Superior temporal gyrus (tissue), 1 donor: Measurements from ENCODE around the gene KREMEN2.

ENCODE experiments used
- DNase-seq: peaks from one replicate; pipeline ENCODE4 v3.0.0-alpha.2; 2016; ENCODE audit errors: extremely low spot score

KREMEN2 gene

DNA sequence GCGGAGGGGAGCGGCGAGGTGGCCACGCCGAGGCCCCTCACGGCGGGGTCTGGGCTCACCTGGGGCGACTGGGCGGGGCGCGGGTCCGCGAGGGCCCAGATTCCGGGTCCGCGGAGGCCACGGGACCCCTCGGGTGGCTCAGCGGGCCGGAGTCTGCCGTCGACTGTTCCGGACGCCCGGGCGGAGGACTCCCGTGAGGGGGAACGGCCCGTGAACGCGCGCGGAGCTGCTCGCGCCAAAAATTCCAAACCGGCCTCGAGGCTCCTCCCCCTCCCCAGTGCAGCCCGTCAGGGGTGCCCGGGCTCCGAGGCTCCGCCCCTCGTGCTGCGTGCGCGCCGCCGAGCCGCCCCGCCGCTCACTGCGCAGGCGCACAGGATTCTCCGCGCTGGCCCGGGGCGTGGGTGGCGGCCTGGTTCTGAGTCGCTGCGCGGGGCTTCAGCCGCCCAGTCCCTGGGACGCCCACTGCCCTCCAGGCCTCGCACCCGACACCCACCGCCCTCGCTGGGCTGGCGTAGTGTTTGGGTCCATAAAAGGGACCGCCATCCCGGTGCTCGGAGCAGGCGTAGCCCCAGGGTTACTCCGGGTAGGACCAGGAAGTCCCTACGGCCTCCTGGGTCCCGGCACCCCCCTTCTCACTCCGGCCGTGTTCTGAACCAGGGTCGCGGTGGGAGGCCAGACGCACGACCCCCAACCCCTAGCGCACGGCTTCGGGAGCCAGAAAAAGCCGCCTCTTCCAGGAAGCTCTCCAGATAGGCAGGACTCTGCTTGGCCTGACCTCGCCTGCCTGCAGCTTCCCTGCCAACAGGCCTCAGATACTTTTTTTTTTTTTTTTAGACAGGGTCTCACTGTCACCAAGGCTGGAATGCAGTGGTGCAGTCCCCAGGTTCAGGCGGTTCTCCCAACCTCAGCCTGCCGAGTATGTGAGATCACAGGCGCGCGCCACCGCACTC, 16.4 kb downstream of the KREMEN2 start, which contains the start of gene PKMYT1:
Gene PKMYT1, minus strand, starts transcription at position 220 of the 950 bp plus-strand sequence. CDS start 789 bp downstream, outside the sequence.
- peak; percentile 89 for DNase-seq

DNA sequence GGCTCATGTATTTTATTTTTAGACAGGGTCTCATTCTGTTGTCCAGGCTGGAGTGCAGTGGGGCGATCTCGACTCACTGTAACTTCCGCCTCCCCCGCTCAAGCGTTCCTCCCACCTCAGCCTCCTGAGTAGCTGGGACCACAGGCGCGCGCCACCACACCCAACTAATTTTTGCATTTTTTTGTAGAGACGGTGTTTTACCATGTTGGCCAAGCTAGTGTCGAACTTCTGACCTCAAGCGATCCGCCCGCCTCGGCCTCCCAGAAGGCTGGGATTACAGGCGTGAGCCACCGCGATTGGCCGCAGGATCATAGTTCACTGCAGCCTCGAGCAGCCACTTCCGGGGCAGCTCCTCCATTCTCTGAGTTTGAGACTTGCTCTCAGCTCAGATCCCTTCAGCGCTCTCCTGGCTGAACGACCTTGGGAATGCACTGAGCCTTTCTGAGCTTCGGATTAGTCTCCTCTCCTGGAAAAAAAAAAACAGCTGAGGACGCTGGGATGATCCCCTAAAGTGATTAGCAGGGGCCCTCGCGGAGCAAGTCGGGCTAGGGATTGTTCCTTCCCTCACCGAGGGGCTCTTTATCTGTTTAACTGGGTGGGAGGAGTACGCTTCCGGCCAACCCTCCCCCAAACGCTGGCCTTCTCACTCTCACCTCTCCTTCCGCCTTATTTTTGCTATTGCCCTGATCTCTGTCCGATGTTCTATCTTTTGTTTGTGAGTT, 17.3 kb downstream of the KREMEN2 start:
- no peak for DNase-seq

DNA sequence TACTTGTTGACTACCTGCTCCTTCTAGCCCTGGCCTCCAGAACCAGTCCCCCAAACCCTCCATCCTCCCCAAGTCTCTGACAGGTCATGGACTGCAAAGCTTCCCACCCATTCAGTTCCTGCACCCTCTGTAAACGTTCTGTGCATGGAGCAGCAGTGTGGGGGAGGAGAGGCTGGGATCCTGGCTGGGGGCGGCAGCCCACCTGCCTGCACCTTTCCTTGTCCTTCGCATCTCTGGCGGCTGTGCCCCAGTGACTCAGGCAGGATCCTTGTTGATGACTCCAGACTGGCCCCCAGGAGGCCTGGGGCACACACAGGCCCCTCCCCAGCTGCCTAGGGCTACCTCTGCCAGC, 17.8 kb downstream of the KREMEN2 start:
- DNase-seq, result no peak

DNA sequence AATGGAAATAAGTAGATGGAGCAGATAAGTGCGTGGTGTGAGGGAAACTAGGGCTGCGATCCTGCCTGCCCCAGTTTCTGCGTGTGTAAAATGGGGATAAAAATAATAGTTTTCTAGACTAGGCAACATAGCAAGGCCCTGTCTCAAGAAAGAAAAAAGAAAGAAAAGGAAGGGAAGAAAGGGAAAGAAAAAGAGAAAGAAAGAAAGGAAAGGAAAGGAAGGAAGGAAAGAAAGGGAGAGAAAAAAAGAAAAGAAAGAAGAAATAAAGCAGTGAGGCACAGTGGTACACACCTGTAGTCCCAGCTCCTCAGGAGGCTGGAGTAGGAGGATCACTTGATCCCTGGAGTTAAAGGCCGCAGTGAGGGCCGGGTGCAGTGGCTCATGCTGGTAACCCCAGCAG, 18.3 kb downstream of the KREMEN2 start:
- DNase-seq, result no peak

DNA sequence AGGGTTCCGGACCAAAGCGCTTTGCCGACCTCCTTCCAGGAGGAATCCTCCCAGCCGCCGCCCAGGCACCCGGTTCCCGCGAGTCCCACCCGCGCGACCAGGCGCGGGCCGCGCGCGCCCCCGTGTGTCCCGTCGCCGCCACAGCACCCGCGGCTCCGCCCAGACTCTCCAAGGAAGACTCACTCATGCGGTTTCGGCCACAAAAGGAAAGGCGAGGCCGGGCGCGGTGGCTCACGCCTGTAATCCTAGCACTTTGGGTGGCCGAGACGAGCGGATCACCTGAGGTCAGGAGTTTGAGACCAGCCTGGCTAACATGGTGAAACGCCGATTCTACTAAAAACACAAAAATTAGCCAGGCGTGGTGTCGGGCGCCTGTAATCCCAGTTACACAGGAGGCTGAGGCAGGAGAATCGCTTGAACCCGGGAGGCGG, 19.6 kb downstream of the KREMEN2 start:
- DNase-seq, result peak; percentile 77

DNA sequence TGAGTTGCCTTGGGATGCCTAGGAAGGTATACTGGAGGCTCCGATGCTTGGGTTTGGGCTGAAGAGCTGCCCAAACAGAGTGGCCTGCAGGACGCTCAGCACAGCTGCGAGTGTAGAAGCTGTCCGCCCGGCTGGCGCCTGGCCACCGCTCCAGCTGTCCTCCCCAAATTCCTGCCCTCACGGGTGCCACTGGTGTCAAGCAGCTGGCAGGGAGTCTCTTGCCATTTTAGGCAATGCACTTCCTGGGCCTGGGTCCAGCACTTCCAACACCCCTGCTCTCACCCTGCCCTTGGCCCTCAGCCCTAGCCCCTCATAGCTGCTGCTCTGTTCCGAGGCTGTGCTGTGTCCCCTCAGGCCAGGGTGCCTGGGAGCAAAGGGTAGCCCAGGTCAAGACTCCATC, 21.4 kb downstream of the KREMEN2 start:
- DNase-seq, result no peak

DNA sequence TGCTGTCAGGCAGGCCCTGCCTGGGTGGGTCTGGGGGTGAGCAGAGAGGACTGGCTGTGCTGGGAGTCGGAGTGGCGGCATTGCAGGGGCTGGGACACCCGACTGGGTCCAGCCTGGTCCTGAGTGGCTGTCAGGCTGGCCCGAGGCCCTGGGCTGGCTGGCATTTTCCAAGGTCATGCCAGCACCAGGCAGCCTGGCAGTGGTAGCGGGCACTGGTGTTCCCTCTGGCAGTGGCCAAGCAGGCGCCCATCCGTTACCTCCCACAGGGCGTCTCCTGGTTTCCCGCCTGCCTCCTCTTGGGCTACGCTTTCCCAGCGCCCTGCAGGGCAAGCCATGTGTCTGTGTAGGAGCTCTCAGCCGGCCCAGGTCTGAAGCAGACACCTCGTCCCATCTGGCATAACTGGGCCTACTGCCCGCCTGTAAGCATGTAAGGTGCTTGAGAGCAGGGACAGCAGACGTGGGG, 21.8 kb downstream of the KREMEN2 start:
- DNase-seq, result no peak

DNA sequence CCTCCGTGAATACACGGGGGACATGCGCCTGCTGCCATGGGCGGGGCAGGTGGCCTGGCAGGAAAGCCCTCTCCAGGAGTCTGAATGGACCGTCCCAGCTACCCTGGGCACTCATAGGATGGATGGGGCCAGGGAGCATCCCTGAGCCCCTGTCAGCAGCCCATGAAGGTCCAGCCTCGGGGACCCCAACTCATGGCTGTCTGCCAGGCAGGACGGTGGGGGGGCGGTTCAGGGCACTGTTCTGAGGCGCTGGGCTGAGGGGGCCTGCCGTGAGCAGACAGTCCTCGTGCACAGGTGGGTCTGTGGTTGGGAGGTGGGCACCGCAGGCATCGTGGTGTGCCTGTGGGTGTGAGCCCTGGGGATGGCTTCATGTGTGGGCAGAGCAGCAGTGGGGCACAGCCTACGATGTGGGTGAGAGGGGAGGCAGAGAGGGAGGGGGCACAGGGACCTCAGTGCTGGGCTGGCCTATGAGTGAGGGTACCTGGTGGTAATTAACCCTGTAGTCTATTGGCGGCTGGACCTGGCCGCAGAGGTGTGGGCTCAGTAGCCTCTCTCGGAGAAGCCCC, 22.6 kb downstream of the KREMEN2 start:
- no peak for DNase-seq

DNA sequence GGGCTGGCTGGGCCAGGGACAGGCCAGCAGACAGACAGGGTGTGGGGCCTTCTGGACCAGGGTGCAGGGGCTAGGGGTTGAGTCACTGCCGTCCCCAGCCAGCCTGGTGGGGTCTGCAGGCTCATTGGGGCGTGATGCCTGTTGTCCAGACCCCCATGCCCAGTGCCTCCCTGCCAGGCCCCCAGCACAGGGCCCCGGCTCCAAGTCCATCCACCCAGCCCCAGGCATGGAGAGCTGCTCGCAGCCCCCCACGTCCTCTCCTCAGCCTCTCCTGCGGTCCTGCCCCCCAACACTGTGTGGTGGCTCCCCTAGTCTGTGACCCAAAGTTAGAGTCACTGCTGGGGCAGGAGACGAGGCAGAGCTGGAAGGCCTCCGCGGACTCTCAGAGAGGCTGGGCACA, 23.2 kb downstream of the KREMEN2 start:
- DNase-seq, result no peak

DNA sequence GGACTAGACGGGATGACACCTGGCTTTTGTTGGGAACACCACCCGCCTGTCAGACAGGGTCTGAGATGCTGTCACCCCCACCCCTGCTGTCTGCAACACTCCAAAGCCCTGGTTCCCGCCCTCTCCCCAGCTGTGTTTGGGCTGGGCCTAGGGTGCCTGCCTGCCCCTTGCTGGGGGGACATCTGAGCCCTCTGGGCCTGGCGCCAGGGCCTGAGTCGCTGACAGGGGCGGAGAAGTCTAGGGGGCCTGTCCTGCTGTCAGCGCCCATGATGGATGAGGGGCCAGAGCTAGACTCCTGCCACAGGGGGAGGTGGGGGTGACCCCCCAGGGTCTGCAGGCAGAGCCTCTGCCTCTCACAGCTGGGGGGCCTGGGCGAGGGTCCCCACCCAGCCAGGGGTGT, 23.8 kb downstream of the KREMEN2 start:
- no peak for DNase-seq

DNA sequence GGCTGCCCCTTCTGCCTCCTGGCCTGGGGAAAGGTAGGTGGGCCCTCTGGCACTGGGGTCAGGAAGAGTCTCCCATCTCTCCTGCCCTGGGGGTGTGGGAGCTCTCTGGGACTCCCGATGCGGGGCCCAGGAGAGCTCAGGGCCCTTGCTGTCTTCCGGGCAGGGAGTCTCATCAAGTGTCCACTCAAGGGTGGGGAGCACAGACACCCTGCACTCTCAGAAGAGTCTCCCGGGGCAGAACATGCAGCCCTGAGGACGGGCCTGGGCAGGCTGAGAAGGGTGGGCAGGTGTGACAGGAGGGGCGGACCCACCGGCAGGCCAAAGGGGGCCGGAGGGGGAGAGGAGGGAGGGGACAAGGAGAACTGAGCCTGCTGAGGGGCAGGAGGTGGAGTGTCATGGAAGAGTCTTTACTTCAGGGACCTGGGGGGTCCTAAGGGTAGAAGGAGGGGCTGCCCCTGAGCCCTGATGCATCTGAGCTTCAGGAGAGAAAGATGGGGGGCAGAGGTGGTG, 24.6 kb downstream of the KREMEN2 start:
- DNase-seq, result no peak

DNA sequence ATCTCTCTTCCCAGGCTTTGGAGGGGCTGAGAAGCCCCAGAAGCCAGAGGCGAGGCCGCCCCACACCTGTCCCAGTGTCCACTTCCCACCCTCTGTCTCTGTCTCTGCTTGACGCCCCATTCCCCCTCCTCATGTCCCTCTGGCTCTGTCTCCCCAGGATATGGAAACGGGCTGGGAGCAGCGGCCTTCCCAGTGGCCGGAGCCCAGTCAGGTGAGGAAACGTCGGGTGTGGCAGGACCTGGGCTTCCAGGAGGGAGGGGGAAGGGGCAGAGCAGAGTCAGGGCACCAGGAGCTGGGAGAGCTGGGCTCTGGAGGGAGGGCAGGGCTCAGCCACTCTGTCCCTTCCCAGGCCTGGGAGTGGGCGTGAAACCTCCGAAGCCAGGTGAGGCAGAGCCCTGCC, 26.8 kb downstream of the KREMEN2 start:
- DNase-seq, result no peak

DNA sequence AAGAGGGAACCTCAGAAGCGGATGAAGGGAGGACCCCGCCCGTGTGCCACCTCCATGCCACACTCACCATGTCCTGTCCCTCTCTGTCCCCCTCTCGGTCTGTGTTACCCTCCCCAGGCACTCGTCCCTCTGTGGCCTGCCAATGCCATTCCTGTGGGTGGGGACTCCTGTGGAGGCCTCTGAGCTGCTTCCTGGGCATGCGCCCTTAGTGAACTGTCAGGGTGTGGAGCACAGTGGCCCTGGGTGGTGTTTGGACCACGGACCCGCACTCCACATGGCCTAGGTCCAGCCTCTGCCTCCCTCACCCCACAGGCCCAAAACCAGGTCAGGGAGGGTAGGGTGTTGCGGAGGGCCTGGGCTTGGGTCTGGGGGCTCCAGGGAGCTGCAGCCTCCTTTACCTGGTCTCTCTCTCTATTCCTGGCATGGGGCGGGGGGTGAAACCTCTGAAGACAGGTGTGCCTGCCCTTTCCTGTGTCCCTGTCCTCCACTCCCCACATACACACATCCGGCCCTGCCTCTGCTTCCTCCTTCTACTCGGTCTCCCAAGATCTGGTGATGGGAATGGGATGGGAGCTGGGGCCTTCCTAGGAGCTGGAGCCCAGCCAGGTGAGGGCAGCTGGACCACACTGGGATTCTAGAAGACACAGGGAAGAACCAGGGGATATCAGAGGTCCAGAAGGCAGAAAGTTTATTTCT, 27.6 kb downstream of the KREMEN2 start:
- no peak for DNase-seq

DNA sequence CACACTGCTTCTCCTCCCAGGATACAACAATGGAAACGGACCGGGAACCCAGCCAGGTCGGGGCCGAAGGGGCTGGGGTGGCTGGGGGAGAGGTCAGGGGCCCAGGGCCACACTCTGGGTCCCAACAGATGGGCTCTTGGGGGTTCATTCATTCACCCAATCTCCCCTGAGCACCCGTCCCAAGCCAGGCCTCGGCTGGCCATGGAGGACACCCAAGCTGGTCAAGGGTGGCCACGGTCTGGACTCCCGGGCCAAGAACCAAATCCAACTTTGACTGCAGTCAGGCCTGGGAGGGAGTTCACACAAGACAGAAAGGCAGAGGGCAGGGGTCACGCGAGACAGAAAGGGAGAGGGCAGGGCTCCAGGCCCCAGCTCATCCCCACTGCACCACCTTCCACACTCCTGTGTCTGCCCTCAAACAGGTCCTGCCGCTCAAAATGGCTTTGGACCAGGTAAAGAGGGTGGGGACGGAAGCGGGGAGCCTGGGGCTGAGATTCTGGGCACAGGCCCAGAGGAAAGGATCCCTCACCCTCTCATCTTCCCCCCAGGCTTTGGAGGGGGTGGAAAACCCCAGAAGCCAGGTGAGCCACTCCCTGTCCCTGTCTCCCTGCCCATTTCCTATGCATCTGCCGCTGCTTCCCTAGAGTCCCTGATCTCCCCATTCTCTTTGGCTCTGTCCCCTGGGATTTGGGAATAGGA, 28.5 kb downstream of the KREMEN2 start:
- DNase-seq, result no peak

DNA sequence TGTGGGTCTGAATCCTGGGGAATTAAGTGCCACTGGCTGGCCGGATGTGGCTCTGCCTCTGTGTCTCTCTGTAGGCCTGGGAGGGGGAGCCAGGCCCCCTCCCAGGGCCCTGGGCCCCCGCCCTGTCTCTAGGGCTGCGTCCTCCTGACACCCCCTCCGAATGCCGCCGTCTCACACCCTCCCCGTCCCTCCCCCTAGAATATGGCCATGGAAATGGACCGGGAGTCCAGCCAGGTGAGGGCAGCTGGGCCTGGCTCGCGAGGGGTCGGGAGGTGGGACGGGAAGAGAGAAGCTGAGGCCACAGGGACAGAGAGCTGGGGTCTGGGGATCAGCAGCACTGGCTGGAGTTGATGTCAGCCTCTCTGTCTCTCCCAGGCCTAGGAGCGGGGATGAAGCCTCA, 32.2 kb downstream of the KREMEN2 start:
- DNase-seq, result no peak

DNA sequence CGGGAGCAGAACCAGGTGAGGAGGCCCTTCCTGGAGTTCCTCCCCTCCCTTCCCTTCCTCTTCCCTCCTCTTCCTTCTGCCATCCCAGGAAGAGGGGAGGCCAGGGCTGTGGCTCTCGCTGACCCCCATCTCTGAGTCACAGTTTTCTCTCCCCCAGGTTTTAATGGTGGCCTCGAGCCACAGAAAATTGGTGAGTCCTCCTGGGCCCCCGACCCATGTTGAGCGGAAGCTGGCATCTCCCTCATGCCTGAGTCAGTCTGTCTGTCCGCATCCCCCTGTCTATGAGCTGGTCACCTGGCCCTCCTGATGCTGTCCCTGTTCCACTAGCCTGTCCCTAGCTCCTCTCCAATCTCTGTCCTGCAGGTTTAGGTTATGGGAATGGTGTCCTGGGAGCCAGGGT, 35.9 kb downstream of the KREMEN2 start:
- DNase-seq, result no peak

DNA sequence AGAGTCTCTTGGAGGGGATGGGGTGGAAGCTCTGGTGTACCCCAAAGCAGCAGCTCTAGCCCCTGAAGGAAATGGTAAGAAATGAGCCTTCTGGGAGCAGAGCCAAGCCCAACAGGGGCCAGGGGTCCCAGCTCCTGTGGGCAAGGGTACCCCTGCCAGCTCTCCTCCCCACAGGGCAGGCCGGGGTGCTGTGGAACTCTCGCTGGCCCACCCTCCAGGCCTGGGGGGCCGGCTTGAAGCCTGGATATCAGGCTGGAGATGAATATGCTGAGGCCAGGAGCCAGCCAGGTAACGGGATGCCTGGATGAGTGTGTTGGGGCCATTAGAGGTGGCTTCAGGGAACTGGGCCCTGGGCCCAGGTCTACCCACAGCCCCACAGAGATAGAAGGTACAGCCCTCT, 36.5 kb downstream of the KREMEN2 start:
- no peak for DNase-seq

DNA sequence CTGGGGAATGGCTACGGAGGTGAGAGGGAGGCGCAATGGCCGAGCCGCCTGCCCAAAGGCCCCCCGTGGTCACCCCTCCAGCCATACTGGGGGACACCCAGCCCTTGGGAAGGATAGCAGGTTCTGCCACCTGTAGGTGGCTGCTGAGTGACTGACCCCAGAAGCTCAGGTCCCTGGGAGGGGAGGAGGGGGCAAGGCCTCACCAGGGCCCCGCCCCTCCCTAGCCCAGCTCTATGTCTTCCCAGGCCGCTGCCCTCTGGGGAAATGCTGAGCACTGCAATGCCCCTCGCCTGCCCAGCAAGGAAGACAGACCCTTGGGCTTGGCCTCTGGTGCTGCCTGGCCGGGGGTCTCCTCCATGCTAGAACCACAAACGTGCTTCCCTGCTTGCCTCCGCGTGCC, 37.2 kb downstream of the KREMEN2 start:
- DNase-seq, result no peak

DNA sequence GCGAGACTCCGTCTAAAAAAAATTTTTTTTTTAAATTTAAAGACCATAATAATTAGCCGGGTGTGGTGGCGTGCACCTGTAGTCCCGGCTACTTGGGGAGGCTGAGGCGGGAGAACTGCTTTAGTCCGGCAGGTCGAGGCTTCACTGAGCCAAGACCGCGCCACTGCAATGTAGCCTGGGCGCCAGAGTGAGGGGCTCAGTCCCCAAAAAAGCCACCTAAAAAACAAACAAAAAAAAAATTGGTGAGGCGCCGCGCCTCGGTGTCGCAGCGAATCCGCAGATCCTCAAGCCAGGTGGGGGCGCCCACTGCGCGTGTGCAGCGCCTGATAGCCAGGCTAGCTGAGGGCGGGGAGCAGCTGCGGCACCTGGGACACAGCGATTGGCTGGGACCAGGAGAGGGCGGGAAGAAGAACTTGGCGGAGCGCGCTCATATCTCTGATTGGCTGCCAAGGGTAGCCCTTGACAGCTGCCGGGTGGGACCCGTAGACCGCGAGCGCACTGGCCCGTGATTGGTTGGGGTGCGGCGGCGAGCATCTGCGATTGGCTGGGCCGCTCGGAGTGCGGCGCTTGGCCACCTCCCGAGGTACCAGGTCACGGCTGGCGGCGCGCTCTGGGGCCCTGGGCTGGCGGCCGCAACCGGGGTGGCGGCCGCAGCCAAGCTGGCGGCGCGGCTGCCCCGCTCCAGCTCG, 39.7 kb downstream of the KREMEN2 start:
- DNase-seq, result peak; percentile 99

DNA sequence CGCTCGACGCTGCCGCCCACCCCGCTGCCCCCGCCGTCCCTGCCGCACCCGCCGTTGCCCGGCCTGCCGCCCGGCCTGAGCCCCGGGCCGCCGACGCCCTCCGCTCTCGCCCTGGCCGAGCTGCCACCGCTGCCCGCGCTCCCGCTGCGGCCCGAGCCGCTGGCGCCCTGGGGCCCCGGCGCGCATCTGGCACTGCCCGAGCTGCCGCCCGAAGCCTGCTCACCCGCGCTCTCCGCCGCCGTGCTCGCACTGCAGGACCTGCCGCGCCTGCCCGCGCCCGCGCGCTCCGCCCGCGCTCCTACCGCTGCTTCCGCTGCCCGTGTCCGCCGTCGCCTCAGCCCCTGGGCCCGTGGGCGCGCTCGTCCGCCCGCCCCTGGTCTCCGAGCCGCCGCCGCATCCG, 40.2 kb downstream of the KREMEN2 start:
- no peak for DNase-seq
